Uterus (tissue), 4 donors: Measurements from ENCODE around the gene TMEM117. TPM values are rescaled to one million over a fixed set of nuclear protein-coding genes. Genes with fewer than 3 reads are reported as not detected.
"Not testable (repeated sequence)": the region's sequence is repeated elsewhere in the genome, so short reads cannot be mapped to it uniquely, and the experiment has no call there.

Experiments used
- DNase-seq, 2 donors: peaks; one replicate each; pipeline ENCODE4 v3.0.0-alpha.2; 2019 to 2020
- H3K27ac ChIP-seq, 2 donors: fragments of 200-600 bp; sonication (generic); 1 replicate in 1 of 2; 2 replicates in 1 of 2; pipeline ENCODE4 v1.5.1; 2016 to 2018
- H3K27me3 ChIP-seq, 2 donors: fragments of 200-600 bp; sonication (generic); one replicate each; pipeline ENCODE4 v1.5.1; 2018 to 2019; ENCODE audit warnings: control low read depth in 1 of 2
- H3K36me3 ChIP-seq, 2 donors: fragments of 200-600 bp; sonication (generic); one replicate each; pipeline ENCODE4 v1.5.1; 2019; ENCODE audit warnings: control low read depth in 1 of 2
- H3K4me1 ChIP-seq, 2 donors: fragments of 200-600 bp; sonication (generic); one replicate each; pipeline ENCODE4 v1.5.1; 2018 to 2019; ENCODE audit warnings: control low read depth in 1 of 2
- H3K4me3 ChIP-seq, 2 donors: fragments of 200-600 bp; sonication (generic); 1 replicate in 1 of 2; 2 replicates in 1 of 2; pipeline ENCODE4 v1.5.1; 2018 to 2019; ENCODE audit warnings: mild to moderate bottlenecking in 1 of 2
- H3K9me3 ChIP-seq, 2 donors: fragments of 200-600 bp; sonication (generic); one replicate each; pipeline ENCODE4 v1.5.1; 2019; ENCODE audit warnings: control low read depth in 1 of 2
- POLR2A ChIP-seq, 2 donors: fragments of 450-650 bp; IDR thresholded peaks; one replicate each; pipeline ENCODE4 v1.6.1; 2016; ENCODE audit warnings: antibody characterized with exemption in 2 of 2, mild to moderate bottlenecking in 1 of 2, moderate library complexity in 1 of 2
- intact Hi-C: fragments of 100-400 bp; cut with DNase I; formaldehyde crosslinking; loops from one replicate; pipeline ENCODE4 v1.15.1; 2023; ENCODE audit warnings: low total_unique reads
- total RNA-seq, 4 donors: library from RNA; depleted of rRNA in 3 of 4; stranded (reverse); fragments of >200 nt in 3 of 4; gene quantifications; one replicate each; pipeline versions ENCODE4 v1.1.0 to v1.2.4, GENCODE V29; 2014 to 2023
- TF ChIP-seq, protein P1 (sequence below), 4 experiments: fragments of 200-600 bp in 2 of 4; fragments of 450-650 bp in 2 of 4; sonication (generic) in 2 of 4; IDR thresholded peaks; one replicate each; pipeline ENCODE4 v1.5.1; 2016 to 2019; ENCODE audit warnings: antibody characterized with exemption in 4 of 4, mild to moderate bottlenecking in 2 of 4, moderate library complexity in 1 of 4
- donor health status: DM: yes; HTN: yes; CAD: no.

TMEM117 gene
- total RNA-seq, 4 donors from 2014 or later, result 1.0 to 34.4 (median 6.1) TPM

GRCh38 chr12:44034906-44035305 is 199.0 kb downstream of the TMEM117 start:
- intact Hi-C loops, result no loop called here
- H3K36me3 ChIP-seq, result no peaks in the 10 kb centered on the region
- H3K4me3 ChIP-seq, result no peak overlapping the region
- no peak overlapping the region for H3K27ac ChIP-seq
- H3K9me3 ChIP-seq, result no peaks in the 10 kb centered on the region
- TF ChIP-seq, protein P1, sequence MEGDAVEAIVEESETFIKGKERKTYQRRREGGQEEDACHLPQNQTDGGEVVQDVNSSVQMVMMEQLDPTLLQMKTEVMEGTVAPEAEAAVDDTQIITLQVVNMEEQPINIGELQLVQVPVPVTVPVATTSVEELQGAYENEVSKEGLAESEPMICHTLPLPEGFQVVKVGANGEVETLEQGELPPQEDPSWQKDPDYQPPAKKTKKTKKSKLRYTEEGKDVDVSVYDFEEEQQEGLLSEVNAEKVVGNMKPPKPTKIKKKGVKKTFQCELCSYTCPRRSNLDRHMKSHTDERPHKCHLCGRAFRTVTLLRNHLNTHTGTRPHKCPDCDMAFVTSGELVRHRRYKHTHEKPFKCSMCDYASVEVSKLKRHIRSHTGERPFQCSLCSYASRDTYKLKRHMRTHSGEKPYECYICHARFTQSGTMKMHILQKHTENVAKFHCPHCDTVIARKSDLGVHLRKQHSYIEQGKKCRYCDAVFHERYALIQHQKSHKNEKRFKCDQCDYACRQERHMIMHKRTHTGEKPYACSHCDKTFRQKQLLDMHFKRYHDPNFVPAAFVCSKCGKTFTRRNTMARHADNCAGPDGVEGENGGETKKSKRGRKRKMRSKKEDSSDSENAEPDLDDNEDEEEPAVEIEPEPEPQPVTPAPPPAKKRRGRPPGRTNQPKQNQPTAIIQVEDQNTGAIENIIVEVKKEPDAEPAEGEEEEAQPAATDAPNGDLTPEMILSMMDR (IDR thresholded peaks at IDR 0.05), result no peak
- TF ChIP-seq POLR2A (IDR thresholded peaks at IDR 0.05), result no peak
- DNase-seq, result no peak
- no peaks in the 10 kb centered on the region for H3K4me1 ChIP-seq
- H3K27me3 ChIP-seq, result no peaks in the 10 kb centered on the region

DNA sequence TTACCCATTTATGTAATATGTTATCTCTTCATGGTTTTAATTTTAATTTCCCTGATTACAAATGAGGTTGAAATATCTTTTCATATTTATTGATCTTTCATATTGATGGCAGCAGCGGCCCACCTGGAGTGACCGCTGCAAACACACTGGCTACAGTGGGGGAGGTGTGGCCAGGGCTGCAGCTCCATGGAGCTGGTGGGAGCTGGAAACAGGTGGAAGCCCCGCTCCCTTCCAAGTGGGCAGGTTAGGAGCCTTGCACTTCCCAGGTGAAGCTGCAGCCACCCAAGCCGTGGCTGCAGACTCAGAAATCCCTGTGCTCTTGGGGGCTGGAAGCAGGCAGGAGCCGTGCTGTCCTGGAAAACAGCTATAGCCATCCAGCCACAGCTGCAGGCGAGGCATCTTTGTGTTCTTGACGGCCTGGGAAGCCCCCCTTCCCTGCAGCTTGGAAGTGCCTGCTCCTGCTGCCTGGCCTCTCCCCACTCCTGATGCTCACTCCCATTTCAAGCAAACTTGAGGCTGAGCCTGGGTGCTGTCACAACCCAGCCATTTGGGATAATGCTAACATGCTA is 201.1 kb downstream of the TMEM117 start:
- no peaks in the 10 kb centered on the region for H3K4me1 ChIP-seq
- intact Hi-C loops, result no loop called here
- H3K4me3 ChIP-seq, result no peak overlapping the region
- no peak for DNase-seq
- no peak overlapping the region for H3K27ac ChIP-seq
- TF ChIP-seq, protein P1 (IDR thresholded peaks at IDR 0.05), result no peak
- TF ChIP-seq POLR2A (IDR thresholded peaks at IDR 0.05), result no peak
- H3K36me3 ChIP-seq, result no peaks in the 10 kb centered on the region
- H3K27me3 ChIP-seq, result no peaks in the 10 kb centered on the region
- no peaks in the 10 kb centered on the region for H3K9me3 ChIP-seq

DNA sequence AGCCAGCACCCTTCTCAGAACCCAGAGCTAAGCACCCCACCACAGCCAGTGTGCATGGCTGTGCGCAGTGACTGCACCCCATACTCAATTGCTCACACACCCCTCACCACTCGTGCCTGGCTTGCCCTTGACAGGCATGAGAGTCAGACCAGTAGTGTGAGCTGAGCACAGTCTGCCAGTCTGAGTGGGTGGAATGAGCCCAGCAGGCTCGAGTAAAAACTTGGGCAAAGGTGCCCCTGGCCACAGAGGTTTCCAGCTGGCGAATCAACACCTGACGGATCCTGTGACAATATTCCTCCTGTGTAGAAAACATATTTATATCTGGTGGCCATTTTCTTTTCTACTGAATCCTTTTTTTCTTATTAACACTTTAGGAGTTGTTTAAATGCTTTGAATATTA is 202.5 kb downstream of the TMEM117 start:
- no peak for TF ChIP-seq POLR2A (IDR thresholded peaks at IDR 0.05)
- TF ChIP-seq, protein P1 (IDR thresholded peaks at IDR 0.05), result no peak
- intact Hi-C loops, result no loop called here
- DNase-seq, result no peak

DNA sequence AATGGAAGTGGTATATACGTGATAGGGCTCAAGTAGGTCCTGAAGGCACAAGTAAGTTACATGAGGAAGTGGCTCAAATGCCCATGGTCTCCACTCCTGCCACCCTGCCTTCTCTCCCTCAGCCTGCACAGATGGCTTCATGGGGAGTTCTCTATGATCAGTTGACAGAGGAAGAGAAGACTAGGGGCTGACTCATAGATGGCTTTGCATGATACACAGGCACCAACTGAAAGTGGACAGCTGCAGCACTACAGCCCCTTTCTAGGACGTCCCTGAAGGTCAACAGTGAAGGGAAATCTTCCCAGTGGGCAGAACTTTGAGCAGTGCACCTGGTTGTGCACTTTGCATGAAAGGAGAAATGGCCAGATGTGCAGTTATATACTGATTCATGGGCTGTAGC is 208.6 kb downstream of the TMEM117 start:
- H3K4me3 ChIP-seq, H3K36me3 ChIP-seq, H3K27ac ChIP-seq, intact Hi-C loops, H3K27me3 ChIP-seq, H3K4me1 ChIP-seq, DNase-seq, H3K9me3 ChIP-seq: not testable (repeated sequence)

More for the DNA sequence above, 202.5 kb downstream of the TMEM117 start:
- no peaks in the 10 kb centered on the region for H3K4me1 ChIP-seq
- no peaks in the 10 kb centered on the region for H3K36me3 ChIP-seq
- H3K9me3 ChIP-seq, result no peaks in the 10 kb centered on the region
- H3K27me3 ChIP-seq, result no peaks in the 10 kb centered on the region
- no peak overlapping the region for H3K27ac ChIP-seq
- no peak overlapping the region for H3K4me3 ChIP-seq

- Histone ChIP-seq H3K4me3 (no peak overlapping the region), H3K27ac (no peak overlapping the region), H3K27me3 (no peaks in the 10 kb centered on the region), H3K36me3 (no peaks in the 10 kb centered on the region), H3K4me1 (no peaks in the 10 kb centered on the region), H3K9me3 (no peaks in the 10 kb centered on the region)
- TF ChIP-seq POLR2A (IDR thresholded peaks at IDR 0.05), result no peak
- TF ChIP-seq, protein P1 (IDR thresholded peaks at IDR 0.05), result no peak
- intact Hi-C loops, result no loop called here
- DNase-seq, result no peak
Measured at GRCh38 chr12:44046732-44047417, 211.0 kb downstream of the TMEM117 start.
